DMS79 treated with DMSO at 0.1 percent for 48 hours (cell line): ENCODE measurements around the gene RHBDD2.
"Not testable (repeated sequence)": the region's sequence is repeated elsewhere in the genome, so short reads cannot be mapped to it uniquely, and the experiment has no call there.

Experiments
- DNase-seq: peaks from one replicate; lab custom pipeline; 2025; lab: John Stamatoyannopoulos, UW

Gene RHBDD2

GRCh38 chr7:75866489-75867389 lies 12.1 kb upstream of the RHBDD2 start:
- peak; percentile 58 for DNase-seq

- DNase-seq: no peak
Observed at GRCh38 chr7:75867390-75867717, 11.5 kb upstream of the RHBDD2 start.

GRCh38 chr7:75868153-75868552 lies 10.7 kb upstream of the RHBDD2 start:
- no peak for DNase-seq

GRCh38 chr7:75869776-75870379 lies 9.0 kb upstream of the RHBDD2 start:
- no peak for DNase-seq

- DNase-seq: no peak
Observed at GRCh38 chr7:75870557-75871161, 8.2 kb upstream of the RHBDD2 start.

- DNase-seq: no peak
Observed at GRCh38 chr7:75872073-75872782, 6.6 kb upstream of the RHBDD2 start.

GRCh38 chr7:75874180-75874579 lies 4.7 kb upstream of the RHBDD2 start:
- DNase-seq: not testable (repeated sequence)

- no peak for DNase-seq
Observed at GRCh38 chr7:75875113-75876080, 3.4 kb upstream of the RHBDD2 start.

GRCh38 chr7:75876126-75876881 lies 2.5 kb upstream of the RHBDD2 start:
- DNase-seq: no peak

- no peak for DNase-seq
Observed at GRCh38 chr7:75878312-75878768, 494 bp upstream of the RHBDD2 start.

- peak; percentile 31 for DNase-seq
Observed at GRCh38 chr7:75879771-75880184, 944 bp downstream of the RHBDD2 start.

- DNase-seq: no peak
Observed at GRCh38 chr7:75880242-75880641, 1.4 kb downstream of the RHBDD2 start.

GRCh38 chr7:75881436-75882095 lies 2.7 kb downstream of the RHBDD2 start:
- no peak for DNase-seq

GRCh38 chr7:75883265-75883824 lies 4.5 kb downstream of the RHBDD2 start:
- DNase-seq: not testable (repeated sequence)

GRCh38 chr7:75884476-75884875 lies 5.6 kb downstream of the RHBDD2 start:
- DNase-seq: no peak

GRCh38 chr7:75885036-75885435 lies 6.2 kb downstream of the RHBDD2 start:
- no peak for DNase-seq

GRCh38 chr7:75887669-75888369 lies 9.0 kb downstream of the RHBDD2 start:
- no peak for DNase-seq

GRCh38 chr7:75888464-75889222 lies 9.8 kb downstream of the RHBDD2 start:
- no peak for DNase-seq
